ENCODE data around the gene SMPD3.

DNA sequence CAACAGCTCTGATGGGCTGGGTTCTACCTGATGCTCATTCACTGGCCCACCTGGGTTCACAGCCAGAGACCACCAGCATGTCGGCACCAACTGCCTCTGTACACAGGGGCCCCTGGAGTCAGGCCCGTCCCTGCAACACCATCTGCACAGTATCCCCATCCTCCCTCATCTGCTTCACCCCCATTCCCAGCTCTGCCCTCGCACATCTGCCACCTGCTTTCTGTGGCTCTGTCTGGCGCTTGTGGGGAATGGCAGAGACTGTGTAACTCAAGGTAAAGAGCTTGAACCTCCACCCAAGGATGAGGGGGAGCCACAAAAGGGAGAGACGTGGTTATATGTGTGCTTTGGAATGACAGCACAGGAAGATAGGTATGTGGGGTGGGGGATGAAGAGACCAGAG, 27.2 kb downstream of the SMPD3 start:
- TF ChIP-seq, protein P1, sequence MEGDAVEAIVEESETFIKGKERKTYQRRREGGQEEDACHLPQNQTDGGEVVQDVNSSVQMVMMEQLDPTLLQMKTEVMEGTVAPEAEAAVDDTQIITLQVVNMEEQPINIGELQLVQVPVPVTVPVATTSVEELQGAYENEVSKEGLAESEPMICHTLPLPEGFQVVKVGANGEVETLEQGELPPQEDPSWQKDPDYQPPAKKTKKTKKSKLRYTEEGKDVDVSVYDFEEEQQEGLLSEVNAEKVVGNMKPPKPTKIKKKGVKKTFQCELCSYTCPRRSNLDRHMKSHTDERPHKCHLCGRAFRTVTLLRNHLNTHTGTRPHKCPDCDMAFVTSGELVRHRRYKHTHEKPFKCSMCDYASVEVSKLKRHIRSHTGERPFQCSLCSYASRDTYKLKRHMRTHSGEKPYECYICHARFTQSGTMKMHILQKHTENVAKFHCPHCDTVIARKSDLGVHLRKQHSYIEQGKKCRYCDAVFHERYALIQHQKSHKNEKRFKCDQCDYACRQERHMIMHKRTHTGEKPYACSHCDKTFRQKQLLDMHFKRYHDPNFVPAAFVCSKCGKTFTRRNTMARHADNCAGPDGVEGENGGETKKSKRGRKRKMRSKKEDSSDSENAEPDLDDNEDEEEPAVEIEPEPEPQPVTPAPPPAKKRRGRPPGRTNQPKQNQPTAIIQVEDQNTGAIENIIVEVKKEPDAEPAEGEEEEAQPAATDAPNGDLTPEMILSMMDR (IDR thresholded peaks at IDR 0.05; ENCODE audit: low read depth, low read length): no peak
- TF ChIP-seq EZH2phosphoT487 (IDR thresholded peaks at IDR 0.05; ENCODE audit: low read depth): no peak
